Naive thymus-derived CD4-positive, alpha-beta T cell (primary cell): ENCODE measurements around the gene RAB40C. TPM values are rescaled to one million over a fixed set of nuclear protein-coding genes. Genes with fewer than 3 reads are reported as not detected.
A peak's percentile ranks its signal among the peaks of the same experiment; 100 is the strongest.

Experiments
- ATAC-seq: fragments of 150-1000 bp; cut with Tn5 transposase; 2 replicates; pipeline ENCODE4 v1.10.0; 2021; ENCODE audit warnings: mild to moderate bottlenecking, moderate library complexity
- CTCF ChIA-PET: fragments of 350-600 bp; sonication (Branson Sonifier 250); formaldehyde crosslinking; loops from one replicate; lab custom pipeline; 2021; ENCODE audit warnings: antibody characterized with exemption; lab: Charles Lee
- POLR2A ChIA-PET: fragments of 350-600 bp; sonication (Branson Sonifier 250); formaldehyde crosslinking; loops from one replicate; lab custom pipeline; 2021; ENCODE audit warnings: antibody characterized with exemption, inconsistent platforms; lab: Charles Lee
- DNase-seq, 9 donors: peaks; one replicate each; pipeline versions ENCODE4 v3.0.0 to v3.0.0-alpha.2; 2020 to 2022; ENCODE audit warnings: mixed read lengths in 1 of 9
- H3K27ac ChIP-seq: one replicate; pipeline ENCODE4 v1.7.0; 2013; ENCODE audit warnings: mild to moderate bottlenecking, low read depth, low read length, moderate library complexity
- H3K27me3 ChIP-seq, 2 donors: one replicate each; pipeline ENCODE4 v1.7.0; 2013; ENCODE audit warnings: low read length in 2 of 2, mild to moderate bottlenecking in 2 of 2, moderate library complexity in 2 of 2; ENCODE audit not compliant: control insufficient read depth in 2 of 2, insufficient read depth in 2 of 2
- H3K36me3 ChIP-seq, 3 experiments: 1 replicate in 2 of 3; 2 replicates in 1 of 3; pipeline ENCODE4 v1.7.0; 2013; ENCODE audit warnings: low read length in 3 of 3, mild to moderate bottlenecking in 3 of 3, moderate library complexity in 1 of 3; ENCODE audit not compliant: insufficient read depth in 3 of 3, control insufficient read depth in 2 of 3
- H3K4me1 ChIP-seq, 2 donors: one replicate each; pipeline ENCODE4 v1.7.0; 2013; ENCODE audit warnings: low read length in 2 of 2, mild to moderate bottlenecking in 2 of 2, moderate library complexity in 1 of 2; ENCODE audit not compliant: control insufficient read depth in 2 of 2, insufficient read depth in 2 of 2
- H3K4me3 ChIP-seq: 2 replicates; pipeline ENCODE4 v1.7.0; 2013; ENCODE audit warnings: mild to moderate bottlenecking, low read length
- H3K9me3 ChIP-seq, 3 experiments: 1 replicate in 2 of 3; 2 replicates in 1 of 3; pipeline ENCODE4 v1.7.0; 2013; ENCODE audit warnings: low read length in 3 of 3; ENCODE audit not compliant: control insufficient read depth in 2 of 3
- H3K27ac Mint-ChIP-seq, 9 donors: one replicate each; pipeline ENCODE4 v1.8.0; 2020 to 2022; ENCODE audit warnings: mixed read lengths in 9 of 9, mild to moderate bottlenecking in 8 of 9, moderate library complexity in 5 of 9, inconsistent platforms in 2 of 9
- H3K27me3 Mint-ChIP-seq, 5 donors: one replicate each; pipeline ENCODE4 v1.8.0; 2021 to 2022; ENCODE audit warnings: mixed read lengths in 5 of 5, mild to moderate bottlenecking in 1 of 5
- H3K36me3 Mint-ChIP-seq, 5 donors: one replicate each; pipeline ENCODE4 v1.8.0; 2020 to 2022; ENCODE audit warnings: mixed read lengths in 5 of 5, mild to moderate bottlenecking in 3 of 5, inconsistent platforms in 1 of 5
- H3K4me1 Mint-ChIP-seq, 7 donors: one replicate each; pipeline ENCODE4 v1.8.0; 2020 to 2022; ENCODE audit warnings: mixed read lengths in 7 of 7, mild to moderate bottlenecking in 3 of 7, inconsistent platforms in 1 of 7
- H3K4me3 Mint-ChIP-seq, 10 donors: one replicate each; pipeline ENCODE4 v1.8.0; 2020 to 2022; ENCODE audit warnings: mild to moderate bottlenecking in 10 of 10, mixed read lengths in 10 of 10, moderate library complexity in 6 of 10, inconsistent platforms in 2 of 10
- H3K9me3 Mint-ChIP-seq, 11 donors: one replicate each; pipeline ENCODE4 v1.8.0; 2020 to 2022; ENCODE audit warnings: mixed read lengths in 11 of 11, mild to moderate bottlenecking in 4 of 11, inconsistent platforms in 1 of 11, moderate library complexity in 1 of 11
- intact Hi-C, 2 donors: fragments of 100-400 bp; cut with micrococcal nuclease; formaldehyde crosslinking; loops; one replicate each; pipeline ENCODE4 v1.15.1; 2023
- polyA plus RNA-seq, 2 donors: library from polyadenylated mRNA; unstranded; fragments of 300-500 nt; fragmentation: Illumina TruSeq; gene quantifications; one replicate each; pipeline ENCODE4 v1.2.3, GENCODE V29; 2021
- total RNA-seq, 6 experiments: library from RNA in 5 of 6; stranded (reverse) in 5 of 6; gene quantifications; 1 replicate in 5 of 6; 2 replicates in 1 of 6; pipeline ENCODE4 v1.2.3 and lab custom pipeline; 2021 to 2026

RAB40C gene
- total and polyA plus RNA-seq, 7 experiments from 2014 or later, result 7.9 to 23.2 (median 17.5) TPM

- Mint-ChIP-seq H3K4me1 (peaks cover 0 to 11% (median 10%) of the 10 kb centered on the region in 7 donors), H3K4me3 (peak overlapping the region; percentile 21 to 99 (median 96)), H3K27me3 (peaks cover 0 to 6% (median 0%) of the 10 kb centered on the region in 5 donors), H3K27ac (peak overlapping the region in 6 of 9 donors; percentile 29 to 99 (median 98)), H3K36me3 (no peaks in the 10 kb centered on the region), H3K9me3 (peaks cover 0 to 7% (median 0%) of the 10 kb centered on the region in 11 donors)
- intact Hi-C loops, result loop anchor here (1.0 to 5.0 kb wide), 16 partner anchors 14 to 674 kb away; partner anchors contain the start of genes CAPN15 (in 2 of the 2), DECR2 (in 2 of the 2), JMJD8 (in 2 of the 2) and RHOT2 (in 2 of the 2)
- ChIA-PET POLR2A (interaction anchor here (0.6 to 4.5 kb wide), 14 partner anchors 13 to 1147 kb away, joined by 3 to 30 read pairs (median 5); partner anchors contain the start of genes CAPN15, NHLRC4, NUBP2 and PIGQ), CTCF (interaction anchor here (0.7 kb wide), 1 partner anchor 19 kb away, joined by 3 read pairs; no protein-coding TSS in a partner anchor)
- Histone ChIP-seq H3K27ac (peak overlapping the region; percentile 70), H3K36me3 (peaks cover 0 to 16% (median 0%) of the 10 kb centered on the region in 3 experiments), H3K9me3 (no peaks in the 10 kb centered on the region), H3K4me1 (peaks cover 5 to 14% of the 10 kb centered on the region in 2 donors), H3K4me3 (peak overlapping the region; percentile 99), H3K27me3 (no peaks in the 10 kb centered on the region)
- ATAC-seq (no peak), DNase-seq (no peak)
These were observed 45.8 kb downstream of the RAB40C start for GRCh38 chr16:635573-636205.

DNA sequence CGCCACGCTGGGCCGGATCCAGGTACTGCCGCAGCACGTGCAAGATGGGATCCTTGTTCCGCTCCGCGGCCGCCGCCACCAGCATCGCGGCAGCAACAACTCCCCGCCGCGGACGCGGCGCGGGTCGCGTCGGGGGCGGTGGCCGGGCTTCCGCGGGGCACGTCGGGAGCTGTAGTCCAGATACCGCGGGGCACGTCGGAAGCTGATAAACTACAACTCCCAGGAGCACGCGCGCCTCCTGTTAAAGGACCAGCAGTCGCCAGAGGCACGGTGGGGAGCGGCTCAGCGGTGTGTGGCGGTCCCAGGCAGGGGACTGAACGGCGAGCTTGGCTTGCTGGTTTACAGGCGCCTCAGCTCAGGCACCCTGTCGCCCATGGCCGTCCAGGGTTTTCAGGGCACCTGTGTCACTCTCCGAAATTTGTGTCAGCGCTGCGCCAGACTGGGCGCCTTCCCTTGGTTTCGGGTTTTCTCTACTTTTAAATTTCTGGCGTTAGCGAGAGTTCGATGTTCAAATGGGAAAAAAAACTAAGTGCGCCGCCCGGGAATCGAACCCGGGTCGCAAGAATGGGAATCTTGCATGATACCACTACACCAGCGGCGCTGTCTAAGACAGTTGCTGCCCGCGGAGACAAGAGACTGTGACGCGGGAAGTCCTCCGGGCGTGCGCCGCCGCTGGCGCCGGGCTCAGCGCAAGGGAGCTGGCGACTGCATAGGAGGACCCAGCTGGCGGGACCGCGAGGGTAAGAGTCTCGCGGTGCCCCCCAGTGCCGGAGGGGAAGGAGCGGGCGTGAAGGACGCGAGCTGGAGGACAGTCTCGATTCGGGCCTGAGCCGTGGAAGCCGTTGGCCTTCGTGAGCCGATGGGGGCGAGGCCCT, 46.6 kb downstream of the RAB40C start, which contains the start of gene METTL26:
TSS of gene METTL26 (minus strand) at position 100 of the 875 bp plus-strand sequence. CDS start at position 85, 15 bp downstream.
- ATAC-seq (peak; percentile 90), DNase-seq (peak; percentile 91 to 98 (median 94))
- peaks cover 0 to 6% (median 0%) of the 10 kb centered on the region in 5 donors for H3K27me3 Mint-ChIP-seq
- peaks cover 5 to 14% of the 10 kb centered on the region in 2 donors for H3K4me1 ChIP-seq
- peaks cover 0 to 7% (median 0%) of the 10 kb centered on the region in 11 donors for H3K9me3 Mint-ChIP-seq
- peak within 1 kb of the TSS; percentile 92 to 99 (median 98) for H3K4me3 Mint-ChIP-seq
- peaks cover 0 to 13% (median 10%) of the 10 kb centered on the region in 7 donors for H3K4me1 Mint-ChIP-seq
- peak within 1 kb of the TSS; percentile 76 for H3K27ac ChIP-seq
- peaks cover 0 to 16% (median 0%) of the 10 kb centered on the region in 3 experiments for H3K36me3 ChIP-seq
- H3K27ac Mint-ChIP-seq, result peak within 1 kb of the TSS; percentile 97 to 99 (median 99)
- H3K27me3 ChIP-seq, result no peaks in the 10 kb centered on the region
- H3K9me3 ChIP-seq, result no peaks in the 10 kb centered on the region
- H3K36me3 Mint-ChIP-seq, result no peaks in the 10 kb centered on the region
- CTCF ChIA-PET, result interaction anchor here (0.6 to 0.7 kb wide), 2 partner anchors 19 to 800 kb away, joined by 3 read pairs; no protein-coding TSS in a partner anchor
- H3K4me3 ChIP-seq, result peak within 1 kb of the TSS; percentile 99
- intact Hi-C loops, result loop anchor here (1.0 to 5.0 kb wide), 16 partner anchors 13 to 673 kb away; partner anchors contain the start of genes CAPN15 (in 2 of the 2), DECR2 (in 2 of the 2), JMJD8 (in 2 of the 2) and RHOT2 (in 2 of the 2)
- POLR2A ChIA-PET, result interaction anchor here (0.6 to 4.5 kb wide), 15 partner anchors 12 to 1147 kb away, joined by 3 to 30 read pairs (median 5); partner anchors contain the start of genes CAPN15, NHLRC4, NUBP2 and PIGQ

GRCh38 chr16:637081-638018, 47.5 kb downstream of the RAB40C start:
- Mint-ChIP-seq H3K27me3 (peaks cover 0 to 6% (median 0%) of the 10 kb centered on the region in 5 donors), H3K27ac (peak overlapping the region; percentile 97 to 99 (median 99)), H3K4me1 (peaks cover 0 to 13% (median 10%) of the 10 kb centered on the region in 7 donors), H3K4me3 (peak overlapping the region; percentile 92 to 99 (median 98)), H3K9me3 (peaks cover 0 to 7% (median 0%) of the 10 kb centered on the region in 11 donors), H3K36me3 (no peaks in the 10 kb centered on the region)
- DNase-seq (peak in 2 of 9 donors; percentile 86 to 89), ATAC-seq (peak; percentile 84)
- CTCF ChIA-PET, result interaction anchor here (0.6 to 1.1 kb wide), 2 partner anchors 30 to 799 kb away, joined by 3 read pairs; partner anchors contain the start of gene RHOT2
- H3K27ac ChIP-seq, result peak overlapping the region; percentile 76
- H3K4me1 ChIP-seq, result peaks cover 5 to 14% of the 10 kb centered on the region in 2 donors
- H3K9me3 ChIP-seq, result no peaks in the 10 kb centered on the region
- POLR2A ChIA-PET, result interaction anchor here (1.2 to 4.5 kb wide), 9 partner anchors 11 to 1146 kb away, joined by 3 to 30 read pairs (median 5); partner anchors contain the start of genes NUBP2, RAB40C, RHOT2 and STUB1
- intact Hi-C loops, result loop anchor here (1.0 to 5.0 kb wide), 6 partner anchors 23 to 403 kb away; partner anchors contain the start of genes CHTF18 (in 1 of the 2), DECR2 (in 1 of the 2), FAM234A (in 1 of the 2) and NHLRC4 (in 1 of the 2)
- peaks cover 0 to 16% (median 0%) of the 10 kb centered on the region in 3 experiments for H3K36me3 ChIP-seq
- H3K27me3 ChIP-seq, result no peaks in the 10 kb centered on the region
- peak overlapping the region; percentile 99 for H3K4me3 ChIP-seq

GRCh38 chr16:638034-638543, 48.2 kb downstream of the RAB40C start:
- Mint-ChIP-seq H3K36me3 (no peaks in the 10 kb centered on the region), H3K4me1 (peaks cover 0 to 16% (median 11%) of the 10 kb centered on the region in 7 donors), H3K9me3 (peaks cover 0 to 7% (median 0%) of the 10 kb centered on the region in 11 donors), H3K27me3 (peaks cover 0 to 6% (median 0%) of the 10 kb centered on the region in 5 donors), H3K4me3 (peak overlapping the region in 7 of 10 donors; percentile 13 to 99 (median 92)), H3K27ac (peak overlapping the region in 1 of 9 donors; percentile 56)
- H3K27me3 ChIP-seq, result no peaks in the 10 kb centered on the region
- DNase-seq, result no peak
- H3K4me1 ChIP-seq, result peaks cover 5 to 21% of the 10 kb centered on the region in 2 donors
- ChIA-PET CTCF (interaction anchor here (1.1 kb wide), 1 partner anchor 30 kb away, joined by 3 read pairs; the partner anchor contains the start of gene RHOT2), POLR2A (interaction anchor here (4.5 kb wide), 1 partner anchor 10 kb away, joined by 30 read pairs; the partner anchor contains the start of gene WDR90)
- H3K9me3 ChIP-seq, result no peaks in the 10 kb centered on the region
- intact Hi-C loops, result loop anchor here in 1 of 2 donors (5.0 kb wide), 1 partner anchor 71 kb away; the partner anchor contains the start of genes NHLRC4 and PIGQ
- ATAC-seq, result no peak
- no peak overlapping the region for H3K27ac ChIP-seq
- H3K4me3 ChIP-seq, result no peak overlapping the region
- H3K36me3 ChIP-seq, result peaks cover 0 to 16% (median 0%) of the 10 kb centered on the region in 3 experiments

- H3K27me3 Mint-ChIP-seq, result peaks cover 0 to 6% (median 0%) of the 10 kb centered on the region in 5 donors
- no peaks in the 10 kb centered on the region for H3K36me3 Mint-ChIP-seq
- Histone ChIP-seq H3K36me3 (peaks cover 0 to 14% (median 0%) of the 10 kb centered on the region in 3 experiments), H3K9me3 (no peaks in the 10 kb centered on the region), H3K4me1 (peaks cover 5 to 23% of the 10 kb centered on the region in 2 donors), H3K27me3 (no peaks in the 10 kb centered on the region), H3K4me3 (no peak overlapping the region), H3K27ac (no peak overlapping the region)
- H3K27ac Mint-ChIP-seq, result peak overlapping the region in 3 of 9 donors; percentile 9 to 78 (median 28)
- H3K4me1 Mint-ChIP-seq, result peaks cover 0 to 21% (median 12%) of the 10 kb centered on the region in 7 donors
- peaks cover 0 to 7% (median 0%) of the 10 kb centered on the region in 11 donors for H3K9me3 Mint-ChIP-seq
- H3K4me3 Mint-ChIP-seq, result peak overlapping the region in 4 of 10 donors; percentile 17 to 50 (median 37)
- ChIA-PET POLR2A (interaction anchor here (4.5 kb wide), 1 partner anchor 9 kb away, joined by 30 read pairs; the partner anchor contains the start of gene WDR90), CTCF (no interaction called here)
- ATAC-seq (no peak), DNase-seq (no peak)
- intact Hi-C loops, result loop anchor here in 1 of 2 donors (5.0 kb wide), 1 partner anchor 72 kb away; the partner anchor contains the start of genes NHLRC4 and PIGQ
These were observed 49.0 kb downstream of the RAB40C start for GRCh38 chr16:638836-639235.
